Uterus (tissue), 2 donors: ENCODE results near the gene FRMPD4.

Experiments
- POLR2A ChIP-seq, 2 donors: fragments of 450-650 bp; IDR thresholded peaks; one replicate each; pipeline ENCODE4 v1.6.1; 2016; ENCODE audit warnings: antibody characterized with exemption in 2 of 2, mild to moderate bottlenecking in 1 of 2, moderate library complexity in 1 of 2
- TF ChIP-seq, protein P1 (sequence below), 4 experiments: fragments of 200-600 bp in 2 of 4; fragments of 450-650 bp in 2 of 4; sonication (generic) in 2 of 4; IDR thresholded peaks; one replicate each; pipeline ENCODE4 v1.5.1; 2016 to 2019; ENCODE audit warnings: antibody characterized with exemption in 4 of 4, mild to moderate bottlenecking in 2 of 4, moderate library complexity in 1 of 4

DNA sequence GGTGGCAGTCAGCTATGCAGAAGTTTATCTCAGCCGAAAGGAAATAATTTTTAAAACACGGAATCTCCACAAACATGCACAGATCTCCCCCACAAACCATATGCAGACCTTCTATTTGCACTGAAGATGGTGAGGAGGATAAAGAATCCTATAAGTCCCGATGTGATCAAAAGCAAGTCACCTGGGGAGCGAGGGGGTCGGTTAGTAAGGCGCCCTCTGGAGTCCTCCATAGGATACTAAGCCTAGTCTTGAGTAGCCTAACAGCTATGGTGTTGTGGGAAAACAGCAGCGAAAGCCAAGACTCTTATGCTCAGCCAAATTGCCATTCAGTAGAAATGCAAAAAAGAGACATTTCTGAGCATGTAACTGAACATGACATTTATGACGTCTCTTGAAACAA, 210.9 kb downstream of the FRMPD4 start:
- TF ChIP-seq, protein P1, sequence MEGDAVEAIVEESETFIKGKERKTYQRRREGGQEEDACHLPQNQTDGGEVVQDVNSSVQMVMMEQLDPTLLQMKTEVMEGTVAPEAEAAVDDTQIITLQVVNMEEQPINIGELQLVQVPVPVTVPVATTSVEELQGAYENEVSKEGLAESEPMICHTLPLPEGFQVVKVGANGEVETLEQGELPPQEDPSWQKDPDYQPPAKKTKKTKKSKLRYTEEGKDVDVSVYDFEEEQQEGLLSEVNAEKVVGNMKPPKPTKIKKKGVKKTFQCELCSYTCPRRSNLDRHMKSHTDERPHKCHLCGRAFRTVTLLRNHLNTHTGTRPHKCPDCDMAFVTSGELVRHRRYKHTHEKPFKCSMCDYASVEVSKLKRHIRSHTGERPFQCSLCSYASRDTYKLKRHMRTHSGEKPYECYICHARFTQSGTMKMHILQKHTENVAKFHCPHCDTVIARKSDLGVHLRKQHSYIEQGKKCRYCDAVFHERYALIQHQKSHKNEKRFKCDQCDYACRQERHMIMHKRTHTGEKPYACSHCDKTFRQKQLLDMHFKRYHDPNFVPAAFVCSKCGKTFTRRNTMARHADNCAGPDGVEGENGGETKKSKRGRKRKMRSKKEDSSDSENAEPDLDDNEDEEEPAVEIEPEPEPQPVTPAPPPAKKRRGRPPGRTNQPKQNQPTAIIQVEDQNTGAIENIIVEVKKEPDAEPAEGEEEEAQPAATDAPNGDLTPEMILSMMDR (IDR thresholded peaks at IDR 0.05): no peak
- TF ChIP-seq POLR2A (IDR thresholded peaks at IDR 0.05): no peak
